GM19467 (cell line): ENCODE results near the gene KIF3C.

Experiments
- ATAC-seq: cut with Tn5 transposase; IDR thresholded peaks from one replicate; pipeline ENCODE4 v1.9.1; 2021; ENCODE audit warnings: mild to moderate bottlenecking, moderate library complexity; ENCODE audit not compliant: unreplicated experiment

The KIF3C gene

DNA sequence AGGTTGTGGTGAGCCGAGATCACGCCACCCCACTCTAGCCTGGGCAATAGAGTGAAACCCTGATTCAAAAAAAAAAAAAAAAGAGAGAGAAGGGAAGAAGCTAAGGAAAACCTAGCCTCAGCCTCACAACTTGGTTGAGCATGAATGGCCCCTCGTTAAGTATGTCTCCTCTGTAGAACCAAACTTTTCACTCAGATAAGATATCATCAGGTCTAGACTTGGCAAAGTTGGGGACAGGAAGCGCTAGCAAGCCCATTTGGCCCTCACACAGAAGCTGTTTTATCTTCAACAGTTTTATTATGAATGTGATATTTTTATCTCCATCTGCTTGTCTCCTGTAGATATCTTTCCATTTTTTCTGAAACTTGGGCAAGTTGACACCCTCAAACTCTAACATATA is 100.5 kb downstream of the KIF3C start:
- ATAC-seq: no peak

GRCh38 chr2:25879133-25879730 is 103.1 kb downstream of the KIF3C start:
- no peak for ATAC-seq

GRCh38 chr2:25878361-25879132 is 103.8 kb downstream of the KIF3C start, which contains the start of gene ASXL2:
Gene ASXL2 (minus strand): TSS chr2:25878487. CDS start chr2:25878222, 265 bp downstream.
- peak; percentile 92 for ATAC-seq

GRCh38 chr2:25877431-25878360 is 104.6 kb downstream of the KIF3C start:
- ATAC-seq: peak; percentile 40
